HCT116 (cell line): Measurements from ENCODE around the gene TFPT. TPM values are rescaled to one million over a fixed set of nuclear protein-coding genes. Genes with fewer than 3 reads are reported as not detected.

Source experiments
- ATAC-seq: fragments of 200-7000 bp; cut with Tn5 transposase; 2 replicates; pipeline ENCODE4 v1.9.1; 2020; ENCODE audit warnings: mild to moderate bottlenecking, moderate library complexity
- BruUV-seq: library from RNA; stranded (reverse); fragments of 400-500 nt; replicated peaks from 2 replicates; lab custom pipeline; 2021; lab: Mats Ljungman, UMichigan
- CTCF ChIA-PET: fragments of 300-600 bp; sonication (Branson Sonifier 250); formaldehyde crosslinking; loops from one replicate; lab custom pipeline; 2021; ENCODE audit warnings: antibody characterized with exemption; lab: Charles Lee
- POLR2A ChIA-PET: fragments of 300-600, 350-600 bp; sonication (Branson Sonifier 250); formaldehyde crosslinking; loops from one replicate; lab custom pipeline; 2021; ENCODE audit warnings: antibody characterized with exemption; lab: Charles Lee
- RAD21 ChIA-PET, 2 experiments: fragments of 300-600 bp; sonication (Branson Sonifier 250); formaldehyde crosslinking; loops; one replicate each; lab custom pipeline; 2023; ENCODE audit warnings: low total read pairs in 2 of 2; ENCODE audit not compliant: uncharacterized antibody in 2 of 2, unreplicated experiment in 2 of 2, low non-redundant PET in 1 of 2; lab: Charles Lee
- DNase-seq: peaks from one replicate; pipeline ENCODE4 v3.0.0-alpha.2; 2010; ENCODE audit warnings: low read depth, low spot score
- H2AFZ ChIP-seq: fragments of 200-600 bp; shearing (Covaris generic), sonication (generic); 2 replicates; pipeline ENCODE4 v1.6.1; 2017; ENCODE audit warnings: low read depth, mixed run types, mixed read lengths, antibody characterized with exemption, low read length; ENCODE audit not compliant: poor library complexity, severe bottlenecking
- H3K27ac ChIP-seq: 2 replicates; pipeline ENCODE4 v1.5.1; 2012; ENCODE audit warnings: low read depth, low read length
- H3K27me3 ChIP-seq: fragments of 200-600 bp; sonication (generic); 2 replicates; pipeline ENCODE4 v1.6.1; 2016; ENCODE audit warnings: mixed run types, low read length, mixed read lengths; ENCODE audit not compliant: insufficient read depth
- H3K36me3 ChIP-seq, 2 experiments: fragments of 200-500 bp in 1 of 2; fragments of 200-600 bp in 1 of 2; sonication (Bioruptor generic) in 1 of 2; sonication (generic) in 1 of 2; 2 replicates each; pipeline versions ENCODE4 v1.5.1 to v1.6.1; 2014 to 2016; ENCODE audit warnings: low read length in 2 of 2, inconsistent platforms in 1 of 2, mixed read lengths in 1 of 2, mixed run types in 1 of 2; ENCODE audit not compliant: insufficient read depth in 2 of 2, control insufficient read depth in 1 of 2
- H3K4me1 ChIP-seq, 2 experiments: fragments of 200-600 bp in 1 of 2; sonication (generic) in 1 of 2; 2 replicates each; pipeline versions ENCODE4 v1.5.1 to v1.6.1; 2012 to 2017; ENCODE audit warnings: low read length in 2 of 2, inconsistent platforms in 1 of 2, mild to moderate bottlenecking in 1 of 2, mixed read lengths in 1 of 2, mixed run types in 1 of 2, moderate library complexity in 1 of 2; ENCODE audit not compliant: insufficient read depth in 2 of 2, control insufficient read depth in 1 of 2
- H3K4me2 ChIP-seq: fragments of 200-600 bp; sonication (generic); 2 replicates; pipeline ENCODE4 v1.6.1; 2017; ENCODE audit warnings: mixed run types, low read length, mixed read lengths
- H3K4me3 ChIP-seq, 2 experiments: fragments of 200-600 bp in 1 of 2; sonication (generic) in 1 of 2; replicated peaks in 1 of 2; 2 replicates each; pipeline ENCODE4 v1.5.1; 2011 to 2016; ENCODE audit warnings: low read length in 2 of 2, control low read depth in 1 of 2, low read depth in 1 of 2, mild to moderate bottlenecking in 1 of 2, mixed read lengths in 1 of 2, mixed run types in 1 of 2
- H3K79me2 ChIP-seq: fragments of 200-600 bp; sonication (generic); 2 replicates; pipeline ENCODE4 v1.6.1; 2017; ENCODE audit warnings: mild to moderate bottlenecking, mixed run types, low read length, moderate library complexity, mixed read lengths; ENCODE audit not compliant: insufficient read depth
- H3K9ac ChIP-seq: fragments of 200-600 bp; sonication (generic); 2 replicates; pipeline ENCODE4 v1.6.1; 2016; ENCODE audit warnings: low read length, mixed read lengths
- H3K9me2 ChIP-seq: fragments of 200-600 bp; sonication (generic), shearing (Covaris generic); 2 replicates; pipeline ENCODE4 v1.6.1; 2017; ENCODE audit warnings: mixed run types, mild to moderate bottlenecking, moderate library complexity; ENCODE audit not compliant: insufficient read depth
- H3K9me3 ChIP-seq, 2 experiments: fragments of 200-500 bp in 1 of 2; fragments of 200-600 bp in 1 of 2; sonication (Bioruptor generic) in 1 of 2; sonication (generic) in 1 of 2; 2 replicates each; pipeline ENCODE4 v1.6.1; 2014 to 2017; ENCODE audit warnings: low read length in 2 of 2, mixed read lengths in 2 of 2, inconsistent platforms in 1 of 2, low read depth in 1 of 2, mild to moderate bottlenecking in 1 of 2, mixed run types in 1 of 2, moderate library complexity in 1 of 2; ENCODE audit not compliant: control insufficient read depth in 1 of 2, insufficient read depth in 1 of 2
- H4K20me1 ChIP-seq: fragments of 200-600 bp; sonication (generic), shearing (Covaris generic); 2 replicates; pipeline ENCODE4 v1.6.1; 2017; ENCODE audit warnings: mixed run types, mild to moderate bottlenecking, moderate library complexity; ENCODE audit not compliant: insufficient read depth
- CBX3 ChIP-seq: IDR thresholded peaks from 2 replicates; pipeline ENCODE4 v1.6.1; 2012; ENCODE audit warnings: low read depth
- CEBPB ChIP-seq: IDR thresholded peaks from 2 replicates; pipeline ENCODE4 v1.6.1; 2012; ENCODE audit warnings: low read depth
- EGR1 ChIP-seq: IDR thresholded peaks from 2 replicates; pipeline ENCODE4 v1.6.1; 2012; ENCODE audit warnings: low read depth
- FOSL1 ChIP-seq: IDR thresholded peaks from 2 replicates; pipeline ENCODE4 v1.6.1; 2012; ENCODE audit warnings: low read depth
- JUND ChIP-seq: IDR thresholded peaks from 2 replicates; pipeline ENCODE4 v1.6.1; 2012
- POLR2A ChIP-seq: IDR thresholded peaks from 2 replicates; pipeline ENCODE4 v1.7.0; 2011; ENCODE audit warnings: borderline replicate concordance; ENCODE audit not compliant: insufficient read depth, insufficient read length; ENCODE audit errors: extremely low read depth
- RAD21 ChIP-seq: IDR thresholded peaks from 2 replicates; pipeline ENCODE4 v1.6.1; 2012; ENCODE audit warnings: low read depth, mild to moderate bottlenecking
- ZFX ChIP-seq: fragments of 450-650 bp; IDR thresholded peaks from 2 replicates; pipeline ENCODE4 v1.6.1; 2017
- intact Hi-C: fragments of 100-400 bp; cut with micrococcal nuclease; formaldehyde crosslinking; loops from 2 replicates; pipeline ENCODE4 v1.10.0; 2022
- total RNA-seq: library from RNA; stranded (reverse); gene quantifications from one replicate; pipeline ENCODE4 v1.2.1, GENCODE V29; 2021; ENCODE audit not compliant: unreplicated experiment
- TF ChIP-seq, protein P1 (sequence below), 3 experiments: fragments of 200-600 bp in 1 of 3; sonication (generic) in 1 of 3; IDR thresholded peaks in 2 of 3; conservative IDR thresholded peaks in 1 of 3; 2 replicates each; pipeline ENCODE4 v1.5.1; 2012 to 2017; ENCODE audit warnings: low read depth in 2 of 3, low read length in 2 of 3, antibody characterized with exemption in 1 of 3, borderline replicate concordance in 1 of 3, control low read depth in 1 of 3, mild to moderate bottlenecking in 1 of 3, mixed read lengths in 1 of 3, mixed run types in 1 of 3, moderate library complexity in 1 of 3; ENCODE audit not compliant: insufficient read depth in 1 of 3
- TF ChIP-seq, protein P2 (sequence below): IDR thresholded peaks from 2 replicates; pipeline ENCODE4 v1.6.1; 2011; ENCODE audit warnings: mild to moderate bottlenecking, low read length, moderate library complexity; ENCODE audit not compliant: insufficient replicate concordance; ENCODE audit errors: extremely low read depth
- TF ChIP-seq, protein P3 (sequence below): IDR thresholded peaks from 2 replicates; pipeline ENCODE4 v1.6.1; 2012; ENCODE audit warnings: low read depth

Gene TFPT
- total RNA-seq, 1 experiment from 2014 or later, result 7.1 TPM

DNA sequence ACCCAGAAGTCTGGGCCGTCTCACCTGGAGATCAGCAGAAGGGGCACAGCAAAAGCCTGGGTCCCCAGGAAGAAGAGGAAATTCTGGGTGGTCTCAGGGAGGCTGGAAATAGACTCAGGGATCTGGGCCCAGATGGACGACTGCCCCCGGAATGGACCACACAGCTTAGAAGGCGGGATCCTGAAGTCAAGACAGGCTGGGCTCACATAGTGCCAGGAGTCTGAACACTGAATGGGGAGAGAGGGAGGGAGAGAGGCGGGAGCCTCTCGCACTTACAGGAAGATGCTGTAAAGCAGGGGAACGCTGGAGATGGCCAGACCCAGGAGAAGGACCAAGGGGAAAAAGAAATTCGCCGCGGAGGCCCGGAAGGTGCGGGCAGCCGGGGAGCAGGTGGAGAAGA, 45.4 kb upstream of the TFPT start:
- TF ChIP-seq, protein P1, sequence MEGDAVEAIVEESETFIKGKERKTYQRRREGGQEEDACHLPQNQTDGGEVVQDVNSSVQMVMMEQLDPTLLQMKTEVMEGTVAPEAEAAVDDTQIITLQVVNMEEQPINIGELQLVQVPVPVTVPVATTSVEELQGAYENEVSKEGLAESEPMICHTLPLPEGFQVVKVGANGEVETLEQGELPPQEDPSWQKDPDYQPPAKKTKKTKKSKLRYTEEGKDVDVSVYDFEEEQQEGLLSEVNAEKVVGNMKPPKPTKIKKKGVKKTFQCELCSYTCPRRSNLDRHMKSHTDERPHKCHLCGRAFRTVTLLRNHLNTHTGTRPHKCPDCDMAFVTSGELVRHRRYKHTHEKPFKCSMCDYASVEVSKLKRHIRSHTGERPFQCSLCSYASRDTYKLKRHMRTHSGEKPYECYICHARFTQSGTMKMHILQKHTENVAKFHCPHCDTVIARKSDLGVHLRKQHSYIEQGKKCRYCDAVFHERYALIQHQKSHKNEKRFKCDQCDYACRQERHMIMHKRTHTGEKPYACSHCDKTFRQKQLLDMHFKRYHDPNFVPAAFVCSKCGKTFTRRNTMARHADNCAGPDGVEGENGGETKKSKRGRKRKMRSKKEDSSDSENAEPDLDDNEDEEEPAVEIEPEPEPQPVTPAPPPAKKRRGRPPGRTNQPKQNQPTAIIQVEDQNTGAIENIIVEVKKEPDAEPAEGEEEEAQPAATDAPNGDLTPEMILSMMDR (IDR thresholded peaks at IDR 0.05 in 2 of 3, conservative IDR thresholded peaks at IDR 0.05 in 1 of 3; ENCODE audit: borderline replicate concordance in 1 of 3, insufficient read depth in 1 of 3, low read depth in 2 of 3, low read length in 2 of 3), result no peak
- TF ChIP-seq, protein P2, sequence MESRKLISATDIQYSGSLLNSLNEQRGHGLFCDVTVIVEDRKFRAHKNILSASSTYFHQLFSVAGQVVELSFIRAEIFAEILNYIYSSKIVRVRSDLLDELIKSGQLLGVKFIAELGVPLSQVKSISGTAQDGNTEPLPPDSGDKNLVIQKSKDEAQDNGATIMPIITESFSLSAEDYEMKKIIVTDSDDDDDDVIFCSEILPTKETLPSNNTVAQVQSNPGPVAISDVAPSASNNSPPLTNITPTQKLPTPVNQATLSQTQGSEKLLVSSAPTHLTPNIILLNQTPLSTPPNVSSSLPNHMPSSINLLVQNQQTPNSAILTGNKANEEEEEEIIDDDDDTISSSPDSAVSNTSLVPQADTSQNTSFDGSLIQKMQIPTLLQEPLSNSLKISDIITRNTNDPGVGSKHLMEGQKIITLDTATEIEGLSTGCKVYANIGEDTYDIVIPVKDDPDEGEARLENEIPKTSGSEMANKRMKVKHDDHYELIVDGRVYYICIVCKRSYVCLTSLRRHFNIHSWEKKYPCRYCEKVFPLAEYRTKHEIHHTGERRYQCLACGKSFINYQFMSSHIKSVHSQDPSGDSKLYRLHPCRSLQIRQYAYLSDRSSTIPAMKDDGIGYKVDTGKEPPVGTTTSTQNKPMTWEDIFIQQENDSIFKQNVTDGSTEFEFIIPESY, result no peak
- TF ChIP-seq RAD21 (no peak), EGR1 (no peak), CBX3 (no peak), ZFX (no peak), JUND (no peak), POLR2A (no peak), FOSL1 (no peak), CEBPB (no peak)
- TF ChIP-seq, protein P3, sequence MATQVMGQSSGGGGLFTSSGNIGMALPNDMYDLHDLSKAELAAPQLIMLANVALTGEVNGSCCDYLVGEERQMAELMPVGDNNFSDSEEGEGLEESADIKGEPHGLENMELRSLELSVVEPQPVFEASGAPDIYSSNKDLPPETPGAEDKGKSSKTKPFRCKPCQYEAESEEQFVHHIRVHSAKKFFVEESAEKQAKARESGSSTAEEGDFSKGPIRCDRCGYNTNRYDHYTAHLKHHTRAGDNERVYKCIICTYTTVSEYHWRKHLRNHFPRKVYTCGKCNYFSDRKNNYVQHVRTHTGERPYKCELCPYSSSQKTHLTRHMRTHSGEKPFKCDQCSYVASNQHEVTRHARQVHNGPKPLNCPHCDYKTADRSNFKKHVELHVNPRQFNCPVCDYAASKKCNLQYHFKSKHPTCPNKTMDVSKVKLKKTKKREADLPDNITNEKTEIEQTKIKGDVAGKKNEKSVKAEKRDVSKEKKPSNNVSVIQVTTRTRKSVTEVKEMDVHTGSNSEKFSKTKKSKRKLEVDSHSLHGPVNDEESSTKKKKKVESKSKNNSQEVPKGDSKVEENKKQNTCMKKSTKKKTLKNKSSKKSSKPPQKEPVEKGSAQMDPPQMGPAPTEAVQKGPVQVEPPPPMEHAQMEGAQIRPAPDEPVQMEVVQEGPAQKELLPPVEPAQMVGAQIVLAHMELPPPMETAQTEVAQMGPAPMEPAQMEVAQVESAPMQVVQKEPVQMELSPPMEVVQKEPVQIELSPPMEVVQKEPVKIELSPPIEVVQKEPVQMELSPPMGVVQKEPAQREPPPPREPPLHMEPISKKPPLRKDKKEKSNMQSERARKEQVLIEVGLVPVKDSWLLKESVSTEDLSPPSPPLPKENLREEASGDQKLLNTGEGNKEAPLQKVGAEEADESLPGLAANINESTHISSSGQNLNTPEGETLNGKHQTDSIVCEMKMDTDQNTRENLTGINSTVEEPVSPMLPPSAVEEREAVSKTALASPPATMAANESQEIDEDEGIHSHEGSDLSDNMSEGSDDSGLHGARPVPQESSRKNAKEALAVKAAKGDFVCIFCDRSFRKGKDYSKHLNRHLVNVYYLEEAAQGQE, result no peak
- H3K4me2 ChIP-seq, result peak overlapping the region; percentile 96
- H2AFZ ChIP-seq, result no peak overlapping the region
- peak overlapping the region; percentile 69 for H3K27ac ChIP-seq
- peak overlapping the region; percentile 91 for H3K9ac ChIP-seq
- BruUV-seq, result no TSS peak
- intact Hi-C loops, result no loop called here
- ATAC-seq, result no peak
- no peaks in the 10 kb centered on the region for H3K9me2 ChIP-seq
- peaks cover 8% of the 10 kb centered on the region for H3K79me2 ChIP-seq
- ChIA-PET CTCF (no interaction called here), POLR2A (interaction anchor here (1.2 kb wide), 1 partner anchor 40 kb away, joined by 3 read pairs; the partner anchor contains the start of gene RPS9), RAD21 (no interaction called here)
- H3K27me3 ChIP-seq, result no peaks in the 10 kb centered on the region
- peaks cover 26 to 50% of the 10 kb centered on the region in 2 experiments for H3K4me1 ChIP-seq
- H3K4me3 ChIP-seq, result peak overlapping the region; percentile 82 to 84
- no peak for DNase-seq
- H4K20me1 ChIP-seq, result no peaks in the 10 kb centered on the region
- peaks cover 12 to 13% of the 10 kb centered on the region in 2 experiments; a peak in 3 of 4 replicates for H3K36me3 ChIP-seq
- no peaks in the 10 kb centered on the region for H3K9me3 ChIP-seq
